ENCODE measurements around the gene ZFYVE28.
"Not testable (repeated sequence)": the region's sequence is repeated elsewhere in the genome, so short reads cannot be mapped to it uniquely, and the experiment has no call there.

The ZFYVE28 gene

DNA sequence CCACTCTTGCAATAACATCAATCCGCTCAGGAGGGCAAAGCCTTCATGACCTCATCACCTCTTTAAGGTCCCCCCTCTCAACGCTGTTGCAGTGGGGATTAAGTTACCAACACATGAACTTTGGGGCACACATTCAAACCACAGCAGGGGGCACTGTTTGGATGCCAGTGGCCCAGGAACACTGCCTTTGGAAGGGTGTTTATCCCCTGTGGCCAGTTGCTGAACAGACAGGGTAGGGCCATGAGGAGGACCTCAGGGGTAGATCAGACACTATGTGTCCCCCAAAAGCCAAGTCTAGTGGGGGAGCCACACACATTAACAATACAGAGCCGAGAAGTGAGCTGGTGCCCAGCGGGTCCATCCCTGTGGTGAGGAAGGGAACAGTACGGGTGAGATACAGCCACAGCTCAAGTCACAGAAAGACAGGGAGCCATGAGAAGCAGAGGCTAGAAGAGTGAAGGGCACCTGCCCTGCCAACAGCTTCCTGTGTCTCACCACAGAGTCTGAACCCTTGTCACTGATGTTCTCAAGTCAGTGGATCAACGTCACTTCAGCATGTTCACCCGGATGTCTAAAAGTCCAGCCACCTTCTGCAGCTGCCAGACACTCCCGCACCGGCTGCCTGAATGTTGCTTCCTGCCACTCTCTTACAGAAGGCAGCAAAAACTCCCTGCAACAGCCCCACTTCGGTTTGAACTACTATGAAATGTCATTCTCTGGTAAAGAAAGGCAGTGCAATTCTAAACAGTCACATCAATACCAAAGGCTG is 136.7 kb downstream of the ZFYVE28 start:
- DNase-seq (ENCODE audit: low read depth, low spot score): no peak
- Histone ChIP-seq H3K27me3 (ENCODE audit: insufficient read depth, insufficient read length) (no peaks in the 10 kb centered on the region), H3K4me3 (ENCODE audit: insufficient read length, low read depth) (no peak overlapping the region), H3K4me1 (ENCODE audit: insufficient read depth, insufficient read length) (peaks cover 6% of the 10 kb centered on the region), H3K36me3 (ENCODE audit: insufficient read depth, insufficient read length, low read length) (no peaks in the 10 kb centered on the region), H3K9ac (ENCODE audit: insufficient read length, low read depth) (no peak overlapping the region), H3K9me3 (ENCODE audit: insufficient read depth, low read length) (no peaks in the 10 kb centered on the region)
- TF ChIP-seq ZNF274 (IDR thresholded peaks at IDR 0.05; ENCODE audit: low read depth, low read length) (no peak), YY1 (IDR thresholded peaks at IDR 0.05; ENCODE audit: insufficient read depth, insufficient read length) (no peak), SUZ12 (IDR thresholded peaks at IDR 0.05; ENCODE audit: extremely low read depth, insufficient read depth, insufficient read length) (no peak)

DNA sequence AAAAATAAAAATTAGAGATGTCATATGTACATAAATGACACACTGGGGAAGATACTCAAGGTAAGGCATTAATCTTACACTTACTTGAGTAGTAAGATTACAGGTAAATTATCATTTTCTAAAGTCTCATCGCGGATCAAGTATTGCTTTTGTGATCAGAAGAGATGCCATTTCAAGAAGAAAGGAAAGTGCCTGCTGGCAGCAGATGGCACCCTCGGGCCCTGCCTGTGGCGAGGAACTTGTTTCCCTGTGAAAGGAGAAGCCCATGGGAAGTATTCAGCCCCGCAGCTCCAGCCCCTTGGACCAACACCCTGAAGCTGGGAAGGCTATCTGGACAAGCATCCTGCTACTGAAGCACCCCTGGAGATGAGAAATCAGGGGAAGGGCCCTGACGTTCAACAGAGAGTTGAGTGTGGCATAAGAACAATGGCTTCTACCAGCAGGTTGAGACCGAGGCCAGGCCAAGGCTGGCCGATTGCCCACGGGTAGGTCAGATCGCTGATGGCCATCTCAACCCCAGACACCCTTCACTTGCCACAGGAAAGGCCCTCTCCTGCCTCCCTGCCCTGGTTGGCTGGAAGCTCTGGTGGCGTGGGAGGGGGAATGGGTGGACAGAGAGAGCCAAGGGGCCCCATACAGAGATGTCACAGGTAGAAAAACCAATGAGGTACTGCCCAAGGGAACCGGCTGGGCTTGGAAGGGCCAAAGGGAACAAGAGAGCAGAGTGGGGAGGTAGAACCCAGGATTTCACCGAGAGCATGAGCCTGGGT is 137.7 kb downstream of the ZFYVE28 start:
- no peak for TF ChIP-seq ZNF274 (IDR thresholded peaks at IDR 0.05; ENCODE audit: low read depth, low read length)
- TF ChIP-seq YY1 (IDR thresholded peaks at IDR 0.05; ENCODE audit: insufficient read depth, insufficient read length): no peak
- TF ChIP-seq SUZ12 (IDR thresholded peaks at IDR 0.05; ENCODE audit: extremely low read depth, insufficient read depth, insufficient read length): no peak
- H3K4me3 ChIP-seq (ENCODE audit: insufficient read length, low read depth): no peak overlapping the region
- no peaks in the 10 kb centered on the region for H3K27me3 ChIP-seq (ENCODE audit: insufficient read depth, insufficient read length)
- no peak for DNase-seq (ENCODE audit: low read depth, low spot score)
- H3K9me3 ChIP-seq (ENCODE audit: insufficient read depth, low read length): no peaks in the 10 kb centered on the region
- no peak overlapping the region for H3K9ac ChIP-seq (ENCODE audit: insufficient read length, low read depth)
- H3K4me1 ChIP-seq (ENCODE audit: insufficient read depth, insufficient read length): peaks cover 2% of the 10 kb centered on the region
- H3K36me3 ChIP-seq (ENCODE audit: insufficient read depth, insufficient read length, low read length): no peaks in the 10 kb centered on the region

DNA sequence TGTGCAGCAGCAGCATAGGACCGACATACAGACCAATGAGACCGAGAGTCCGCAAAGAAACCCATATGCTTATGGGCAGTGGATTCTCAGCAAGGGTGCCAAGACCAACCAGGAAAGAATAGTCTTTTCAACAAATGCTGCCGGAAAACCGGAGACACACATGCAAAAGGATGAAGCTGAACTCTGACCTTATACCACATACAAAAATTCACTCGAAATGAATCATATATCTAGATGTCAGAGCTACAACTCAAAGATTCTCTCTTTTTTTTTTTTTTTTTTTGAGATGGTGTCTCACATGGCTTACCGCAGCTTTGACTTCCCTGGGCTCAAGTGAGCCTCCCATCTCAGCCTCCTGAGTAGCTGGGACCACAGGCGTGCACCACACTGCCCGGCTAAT is 140.5 kb downstream of the ZFYVE28 start:
- H3K9ac ChIP-seq (ENCODE audit: insufficient read length, low read depth): no peak overlapping the region
- DNase-seq (ENCODE audit: low read depth, low spot score): no peak
- peaks cover 3% of the 10 kb centered on the region for H3K4me1 ChIP-seq (ENCODE audit: insufficient read depth, insufficient read length)
- no peaks in the 10 kb centered on the region for H3K36me3 ChIP-seq (ENCODE audit: insufficient read depth, insufficient read length, low read length)
- TF ChIP-seq ZNF274 (IDR thresholded peaks at IDR 0.05; ENCODE audit: low read depth, low read length) (no peak), YY1 (IDR thresholded peaks at IDR 0.05; ENCODE audit: insufficient read depth, insufficient read length) (no peak), SUZ12 (IDR thresholded peaks at IDR 0.05; ENCODE audit: extremely low read depth, insufficient read depth, insufficient read length) (no peak)
- H3K9me3 ChIP-seq (ENCODE audit: insufficient read depth, low read length): no peaks in the 10 kb centered on the region
- H3K4me3 ChIP-seq (ENCODE audit: insufficient read length, low read depth): no peak overlapping the region
- H3K27me3 ChIP-seq (ENCODE audit: insufficient read depth, insufficient read length): no peaks in the 10 kb centered on the region

DNA sequence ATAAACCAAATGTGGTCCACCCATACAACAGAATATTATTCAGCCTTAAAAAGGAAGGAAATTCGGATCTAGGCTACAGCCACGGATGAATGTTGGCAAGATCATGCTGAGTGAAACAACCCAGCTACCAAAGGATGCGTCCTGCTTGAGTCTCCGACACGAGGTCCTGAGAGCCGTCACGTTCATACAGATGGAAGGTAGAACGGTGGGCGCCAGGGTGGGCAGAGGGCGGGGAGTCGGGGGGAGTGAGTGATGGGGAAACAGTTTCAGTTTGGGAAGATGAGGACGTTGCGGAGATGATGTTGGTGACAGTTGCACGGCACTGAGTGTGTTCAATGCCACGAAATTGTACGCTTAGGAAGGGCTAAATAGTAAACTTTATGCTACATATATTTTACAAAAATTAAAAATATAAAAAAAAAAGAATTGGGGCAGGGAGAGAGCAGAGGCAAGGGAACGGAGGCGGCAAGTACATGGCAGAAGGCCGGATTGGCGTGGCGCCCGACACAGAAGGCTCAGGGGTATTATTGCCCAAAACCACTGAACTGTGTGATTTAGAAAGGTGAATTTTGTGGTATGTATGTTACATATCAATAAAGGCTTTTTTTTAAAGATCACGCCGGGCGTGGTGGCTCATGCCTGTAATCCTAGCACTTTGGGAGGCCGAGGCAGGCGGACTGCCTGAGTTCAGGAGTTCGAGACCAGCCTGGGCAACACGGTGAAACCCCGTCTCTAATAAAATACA is 141.7 kb downstream of the ZFYVE28 start:
- Histone ChIP-seq H3K9ac (ENCODE audit: insufficient read length, low read depth) (no peak overlapping the region), H3K4me3 (ENCODE audit: insufficient read length, low read depth) (no peak overlapping the region), H3K4me1 (ENCODE audit: insufficient read depth, insufficient read length) (peaks cover 3% of the 10 kb centered on the region), H3K36me3 (ENCODE audit: insufficient read depth, insufficient read length, low read length) (no peaks in the 10 kb centered on the region), H3K27me3 (ENCODE audit: insufficient read depth, insufficient read length) (no peaks in the 10 kb centered on the region), H3K9me3 (ENCODE audit: insufficient read depth, low read length) (no peaks in the 10 kb centered on the region)
- DNase-seq (ENCODE audit: low read depth, low spot score): no peak
- no peak for TF ChIP-seq YY1 (IDR thresholded peaks at IDR 0.05; ENCODE audit: insufficient read depth, insufficient read length)
- TF ChIP-seq ZNF274 (IDR thresholded peaks at IDR 0.05; ENCODE audit: low read depth, low read length): no peak
- TF ChIP-seq SUZ12 (IDR thresholded peaks at IDR 0.05; ENCODE audit: extremely low read depth, insufficient read depth, insufficient read length): no peak

DNA sequence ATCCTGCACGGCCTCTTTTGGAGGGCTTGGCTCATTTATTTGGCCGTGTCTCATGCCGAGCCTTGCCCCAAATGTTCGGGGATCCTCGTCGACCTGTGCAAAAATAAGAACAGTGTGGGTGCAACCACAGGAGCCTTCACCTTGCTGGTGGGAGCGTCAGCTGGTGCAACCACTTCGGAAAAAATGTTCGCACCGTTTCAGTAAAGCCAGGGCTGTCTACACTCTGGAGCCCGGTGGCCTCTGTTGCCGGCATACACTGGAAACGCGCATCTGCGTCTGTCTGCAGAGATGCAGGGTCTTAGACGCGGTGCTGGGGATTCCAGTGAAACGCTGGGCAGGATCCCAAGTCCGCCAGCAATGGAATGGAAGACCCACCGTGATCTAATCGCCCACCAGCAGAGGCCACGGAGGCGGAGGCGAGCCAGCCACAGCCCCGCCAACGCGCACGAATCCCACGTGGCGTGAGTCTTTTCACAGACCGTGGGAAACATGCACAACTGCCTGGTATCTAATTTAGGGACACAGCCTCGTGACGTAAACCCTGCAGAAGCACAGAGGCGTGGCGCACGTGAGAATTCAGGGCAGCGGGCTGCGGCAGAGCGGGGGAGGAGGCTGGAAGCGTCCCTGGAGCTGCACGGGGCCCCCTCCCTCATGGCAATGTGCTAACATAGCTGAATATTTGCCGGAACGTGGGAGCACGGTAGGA is 142.7 kb downstream of the ZFYVE28 start:
- no peaks in the 10 kb centered on the region for H3K9me3 ChIP-seq (ENCODE audit: insufficient read depth, low read length)
- H3K36me3 ChIP-seq (ENCODE audit: insufficient read depth, insufficient read length, low read length): no peaks in the 10 kb centered on the region
- no peak for DNase-seq (ENCODE audit: low read depth, low spot score)
- H3K27me3 ChIP-seq (ENCODE audit: insufficient read depth, insufficient read length): no peaks in the 10 kb centered on the region
- TF ChIP-seq SUZ12 (IDR thresholded peaks at IDR 0.05; ENCODE audit: extremely low read depth, insufficient read depth, insufficient read length) (no peak), ZNF274 (IDR thresholded peaks at IDR 0.05; ENCODE audit: low read depth, low read length) (no peak), YY1 (IDR thresholded peaks at IDR 0.05; ENCODE audit: insufficient read depth, insufficient read length) (no peak)
- peaks cover 3% of the 10 kb centered on the region for H3K4me1 ChIP-seq (ENCODE audit: insufficient read depth, insufficient read length)
- H3K9ac ChIP-seq (ENCODE audit: insufficient read length, low read depth): no peak overlapping the region
- no peak overlapping the region for H3K4me3 ChIP-seq (ENCODE audit: insufficient read length, low read depth)

DNA sequence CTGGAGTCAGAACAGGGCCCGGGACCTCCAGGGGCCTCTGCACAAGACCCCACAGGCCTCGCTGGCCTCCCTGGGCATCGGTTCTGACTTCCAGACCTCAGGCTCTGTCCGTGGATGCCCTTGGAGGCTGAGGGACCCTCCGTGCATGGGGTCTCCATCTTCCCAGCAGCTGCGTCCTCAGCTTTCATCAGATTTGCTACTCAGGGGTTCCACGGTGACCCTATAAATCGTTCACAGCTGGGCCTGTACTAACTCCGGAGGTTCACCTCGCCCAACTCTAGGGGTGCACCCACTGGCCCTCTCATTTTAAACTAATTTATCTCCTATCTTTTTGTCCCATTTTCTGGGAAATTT is 143.4 kb downstream of the ZFYVE28 start:
- H3K4me3 ChIP-seq (ENCODE audit: insufficient read length, low read depth); DNase-seq (ENCODE audit: low read depth, low spot score); H3K36me3 ChIP-seq (ENCODE audit: insufficient read depth, insufficient read length, low read length): not testable (repeated sequence)

More for the DNA sequence above, 143.4 kb downstream of the ZFYVE28 start:
- H3K4me1 ChIP-seq (ENCODE audit: insufficient read depth, insufficient read length); H3K9me3 ChIP-seq (ENCODE audit: insufficient read depth, low read length); H3K9ac ChIP-seq (ENCODE audit: insufficient read length, low read depth); H3K27me3 ChIP-seq (ENCODE audit: insufficient read depth, insufficient read length): not testable (repeated sequence)
